IPS DF 19.7 (cell line): ENCODE data around the gene TRIM39.
"Not testable (repeated sequence)": the region's sequence is repeated elsewhere in the genome, so short reads cannot be mapped to it uniquely, and the experiment has no call there.

Experiments
- DNase-seq: peaks from one replicate; pipeline ENCODE4 v3.0.0-alpha.2; 2013; ENCODE audit warnings: low read depth, low spot score

The TRIM39 gene

GRCh38 chr6:30326526-30327231 lies at the start of gene TRIM39:
TSS of gene TRIM39 (plus strand) at chr6:30326927. CDS start at chr6:30329318, 2,391 bp downstream.
- no peak for DNase-seq

DNA sequence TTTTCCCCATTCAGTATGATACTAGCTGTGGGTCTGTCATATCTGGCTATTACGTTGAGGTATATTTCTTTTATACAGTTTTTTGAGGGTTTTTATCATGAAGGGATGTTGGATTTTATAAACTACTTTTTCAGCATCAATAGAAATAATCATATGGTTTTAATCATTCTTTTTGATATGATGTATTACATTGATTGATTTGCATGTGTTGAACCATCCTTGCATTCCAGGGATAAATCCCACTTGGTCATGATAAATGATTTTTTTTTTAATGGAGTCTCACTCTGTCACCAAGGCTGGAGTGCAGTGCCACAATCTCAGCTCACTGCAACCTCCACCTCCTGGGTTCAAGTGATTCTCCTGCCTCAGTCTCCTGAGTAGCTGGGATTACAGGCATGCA lies 45.7 kb upstream of the TRIM39 start:
- not testable (repeated sequence) for DNase-seq

GRCh38 chr6:30282522-30282921 lies 44.2 kb upstream of the TRIM39 start:
- DNase-seq = no peak

GRCh38 chr6:30283761-30284160 lies 43.0 kb upstream of the TRIM39 start:
- no peak for DNase-seq

- DNase-seq = no peak
Observed at GRCh38 chr6:30287139-30287538, 39.6 kb upstream of the TRIM39 start.

DNA sequence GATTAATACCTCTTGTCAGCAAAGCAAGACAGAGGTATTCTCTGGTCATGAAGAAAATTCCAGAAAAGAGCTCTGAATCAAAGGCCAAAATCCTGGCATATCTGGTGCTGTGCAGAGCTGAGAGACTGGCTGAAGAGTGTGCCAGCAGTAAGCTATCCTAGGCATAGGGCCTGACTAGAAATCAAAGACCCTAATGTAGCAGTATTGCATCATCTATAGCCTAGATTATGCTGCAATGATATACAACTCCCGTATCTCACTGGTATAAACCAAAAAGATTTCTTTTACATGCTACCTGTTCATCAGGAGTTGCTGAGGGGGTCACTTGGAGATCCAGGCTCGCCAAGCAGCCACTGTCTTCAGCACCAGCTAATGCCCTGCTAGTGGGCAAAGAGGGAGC lies 30.9 kb upstream of the TRIM39 start:
- DNase-seq = no peak

DNA sequence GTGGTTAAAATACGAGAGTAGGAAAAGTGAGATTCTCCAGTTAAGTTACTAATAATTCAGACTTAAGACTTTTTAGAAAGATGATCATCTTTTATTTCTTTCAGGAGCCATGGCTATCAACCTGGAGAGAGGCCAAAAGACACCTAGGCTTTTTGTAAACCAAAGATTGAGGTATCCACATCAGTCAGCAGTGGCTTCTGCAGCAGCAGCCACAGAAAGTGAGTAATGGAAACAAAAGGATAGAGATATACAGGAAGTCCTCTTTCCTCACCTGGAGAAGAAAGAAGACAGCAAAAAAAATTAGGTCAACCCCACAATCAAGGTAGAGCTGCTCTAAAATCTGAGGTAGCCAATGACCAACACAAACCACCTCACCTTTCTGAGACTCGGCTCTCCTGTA lies 22.7 kb upstream of the TRIM39 start:
- DNase-seq = no peak

DNA sequence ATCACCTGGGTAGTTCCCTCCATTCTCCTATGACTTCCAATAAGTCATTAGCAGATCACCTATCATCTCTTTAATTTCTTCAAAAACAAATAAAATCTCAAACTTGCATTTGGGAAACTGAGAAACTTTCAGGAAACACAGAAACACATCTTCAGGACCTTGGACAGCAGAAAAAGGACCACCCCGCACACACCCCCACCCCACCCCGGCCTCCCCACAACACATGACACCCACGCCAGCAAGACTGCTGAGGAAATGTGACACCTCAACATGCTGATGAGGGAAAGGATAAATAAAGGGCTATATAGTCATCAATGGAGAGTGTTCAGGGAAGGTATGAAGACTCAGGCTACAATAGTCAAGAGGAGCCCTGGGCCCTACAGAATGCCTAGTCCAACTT lies 15.6 kb upstream of the TRIM39 start:
- DNase-seq = no peak

DNA sequence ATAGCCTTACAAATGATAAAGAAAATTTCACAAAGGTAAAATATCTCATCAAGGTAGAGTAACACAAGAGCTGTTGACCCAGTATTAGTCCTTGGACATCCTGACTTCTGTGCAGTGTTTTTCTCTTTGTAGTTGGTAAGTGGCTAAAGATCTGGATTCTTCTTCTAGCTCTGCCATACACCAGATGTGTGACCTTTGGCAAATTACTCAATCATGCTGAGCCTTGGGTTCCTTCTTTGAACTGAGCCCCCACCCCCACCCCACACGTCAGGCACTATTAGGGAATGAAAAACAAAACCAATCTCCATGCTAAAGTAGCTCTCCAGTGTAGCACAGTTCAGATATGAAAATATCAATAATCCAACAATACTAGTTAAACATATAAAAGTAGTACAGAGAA lies 15.1 kb upstream of the TRIM39 start:
- no peak for DNase-seq

DNA sequence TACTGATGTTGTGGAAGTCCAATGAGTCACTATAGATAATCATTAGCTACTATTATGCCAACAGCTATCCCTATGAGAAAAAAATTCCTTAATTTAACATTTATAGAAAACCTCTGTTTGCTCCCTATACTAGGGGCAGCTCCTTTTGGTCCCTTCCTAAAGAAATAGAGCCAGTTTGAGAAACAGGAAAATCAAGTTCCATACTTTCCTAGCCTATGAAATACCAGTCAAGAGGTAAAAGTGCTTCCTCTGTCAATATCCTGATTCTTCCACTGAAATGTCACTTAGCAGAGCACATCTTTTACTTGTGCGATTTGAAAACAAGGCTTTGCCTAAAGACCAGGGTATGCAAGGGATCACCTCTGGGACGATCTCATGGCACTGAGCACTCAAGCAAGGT lies 14.5 kb upstream of the TRIM39 start:
- no peak for DNase-seq

DNA sequence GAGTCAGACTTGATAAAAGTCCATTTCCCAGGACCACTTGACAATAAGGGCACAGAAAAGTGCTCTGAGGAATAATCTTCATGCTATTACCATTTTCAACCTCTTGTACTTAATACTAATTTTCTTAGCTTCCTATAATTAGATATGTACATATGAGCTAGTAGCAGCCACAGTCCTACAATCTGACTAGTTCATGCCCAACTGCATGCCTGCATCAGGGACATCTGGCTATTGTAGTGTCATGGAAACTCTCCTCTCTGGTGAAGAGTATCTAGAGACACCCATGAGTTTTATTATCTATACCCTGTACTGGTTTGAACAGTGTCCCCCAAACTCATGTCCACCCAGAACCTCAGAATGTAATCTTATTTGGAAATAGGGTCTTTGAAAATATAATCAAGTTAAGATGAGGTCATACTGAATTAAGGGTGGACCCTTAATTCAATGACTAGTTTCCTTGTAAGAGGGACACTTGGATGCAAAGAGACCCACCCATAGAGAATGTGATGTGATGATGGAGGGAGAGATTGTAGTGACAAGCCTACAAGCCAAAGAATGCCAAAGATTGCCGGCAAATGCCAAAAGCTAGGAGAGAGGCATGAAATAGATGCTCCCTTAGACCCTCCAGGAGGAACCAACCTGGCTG lies 13.9 kb upstream of the TRIM39 start:
- DNase-seq = no peak

DNA sequence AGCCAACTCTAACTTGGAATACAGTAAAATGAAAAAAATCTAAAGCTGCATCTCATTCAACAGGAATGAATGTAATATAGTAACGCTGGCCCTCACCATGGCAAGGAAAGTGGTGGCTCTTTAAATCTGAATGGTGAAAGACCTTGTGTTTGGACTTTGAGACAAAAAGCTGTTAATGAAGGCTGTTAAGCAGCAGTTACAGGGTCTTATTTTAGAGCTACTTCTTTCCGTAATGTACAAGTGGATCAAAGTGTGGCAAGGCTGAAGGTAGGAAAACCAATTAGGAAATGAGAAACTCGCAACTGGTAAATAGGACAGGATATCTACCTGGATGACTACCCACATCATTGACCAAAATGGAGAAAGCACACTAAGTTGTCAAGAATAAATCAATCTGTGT lies 11.6 kb upstream of the TRIM39 start:
- DNase-seq = no peak

GRCh38 chr6:30317913-30318589 lies 8.7 kb upstream of the TRIM39 start:
- DNase-seq = no peak

- no peak for DNase-seq
Observed at GRCh38 chr6:30319146-30319835, 7.4 kb upstream of the TRIM39 start.

- DNase-seq = no peak
Observed at GRCh38 chr6:30321692-30322388, 4.9 kb upstream of the TRIM39 start.

- DNase-seq = no peak
Observed at GRCh38 chr6:30322527-30323501, 3.9 kb upstream of the TRIM39 start.

GRCh38 chr6:30323806-30324205 lies 2.9 kb upstream of the TRIM39 start:
- no peak for DNase-seq

- no peak for DNase-seq
Observed at GRCh38 chr6:30325150-30325872, 1.4 kb upstream of the TRIM39 start.

DNA sequence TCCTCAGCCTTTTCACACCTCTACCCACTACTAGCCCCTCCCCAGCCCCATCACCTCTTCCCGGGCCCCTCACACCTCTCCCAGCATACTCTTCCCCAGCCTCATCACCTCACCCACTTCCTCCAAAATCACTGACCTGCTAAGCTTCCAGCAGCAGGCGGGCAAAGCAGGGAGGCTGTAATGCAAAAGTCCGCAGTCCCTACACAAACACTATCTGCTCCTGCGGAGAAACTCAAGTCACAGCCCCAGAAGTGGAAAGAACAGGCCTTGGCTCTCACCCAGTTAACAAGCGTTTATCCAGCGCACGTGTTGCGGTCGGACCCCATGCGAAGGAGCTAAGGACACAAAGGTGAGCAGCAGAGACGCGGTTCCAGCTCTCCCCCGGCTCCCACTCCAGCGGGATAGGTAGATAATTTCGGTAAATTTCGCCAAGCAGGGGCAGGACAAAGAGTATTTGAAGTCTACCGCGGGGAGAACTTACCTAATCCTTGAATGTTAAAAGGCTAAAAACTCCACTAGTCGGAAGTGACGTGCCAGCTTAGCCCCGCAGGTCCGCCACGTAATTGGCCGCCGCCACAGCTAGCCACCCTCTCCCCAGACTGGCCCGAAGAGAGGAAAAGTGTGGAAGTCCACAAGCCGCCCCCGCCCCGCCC lies 728 bp upstream of the TRIM39 start:
- DNase-seq = peak; percentile 72
